HCT116 (cell line): Measurements from ENCODE around the gene GNPTG.

Source experiments
- CEBPB ChIP-seq: IDR thresholded peaks from 2 replicates; pipeline ENCODE4 v1.6.1; 2012; ENCODE audit warnings: low read depth
- RAD21 ChIP-seq: IDR thresholded peaks from 2 replicates; pipeline ENCODE4 v1.6.1; 2012; ENCODE audit warnings: low read depth, mild to moderate bottlenecking
- SIN3A ChIP-seq: IDR thresholded peaks from 2 replicates; pipeline ENCODE4 v1.6.1; 2012; ENCODE audit warnings: low read depth
- TF ChIP-seq, protein P1 (sequence below), 3 experiments: fragments of 200-600 bp in 1 of 3; sonication (generic) in 1 of 3; IDR thresholded peaks in 2 of 3; conservative IDR thresholded peaks in 1 of 3; 2 replicates each; pipeline ENCODE4 v1.5.1; 2012 to 2017; ENCODE audit warnings: low read depth in 2 of 3, low read length in 2 of 3, antibody characterized with exemption in 1 of 3, borderline replicate concordance in 1 of 3, control low read depth in 1 of 3, mild to moderate bottlenecking in 1 of 3, mixed read lengths in 1 of 3, mixed run types in 1 of 3, moderate library complexity in 1 of 3; ENCODE audit not compliant: insufficient read depth in 1 of 3
- TF ChIP-seq, protein P2 (sequence below): IDR thresholded peaks from 2 replicates; pipeline ENCODE4 v1.6.1; 2012

DNA sequence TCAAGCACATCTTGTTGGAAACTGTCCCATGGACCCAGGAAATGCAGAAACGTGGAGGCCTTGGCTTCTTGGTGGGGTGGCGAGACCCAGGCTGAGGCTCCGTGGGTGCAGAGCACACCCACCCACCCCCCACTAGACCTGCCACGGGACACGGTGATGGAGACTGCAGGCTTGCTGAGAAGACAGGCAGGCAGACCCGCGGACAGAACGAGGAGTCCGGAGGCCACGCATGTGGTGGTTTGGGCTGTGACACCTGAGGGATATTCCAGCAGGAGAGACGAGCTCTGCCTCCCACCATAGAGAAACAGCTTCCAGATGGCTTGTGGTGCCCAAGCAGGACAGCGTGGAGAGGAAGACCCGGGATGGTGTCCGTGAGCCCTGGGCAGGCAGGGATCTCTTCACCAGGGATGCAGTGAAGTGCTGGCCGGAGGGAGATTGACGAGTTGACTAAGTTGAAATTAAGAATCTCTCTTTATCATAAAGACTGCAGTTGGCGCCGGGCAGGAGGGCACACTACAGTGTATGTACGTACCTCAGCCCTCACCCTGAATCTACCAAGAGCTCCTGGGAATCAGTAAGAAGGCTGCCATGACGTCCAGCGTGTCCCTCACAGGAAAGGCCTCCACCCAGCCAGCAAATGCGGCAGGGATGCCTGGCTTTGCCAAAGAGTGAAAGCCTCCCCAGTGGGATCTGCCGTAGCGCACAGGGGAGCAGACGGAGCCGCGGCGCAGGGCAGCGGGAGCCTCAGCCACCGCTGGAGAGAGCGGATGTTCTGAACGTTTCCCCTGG is 34.1 kb upstream of the GNPTG start:
- TF ChIP-seq SIN3A (no peak), RAD21 (no peak), CEBPB (no peak)
- TF ChIP-seq, protein P1, sequence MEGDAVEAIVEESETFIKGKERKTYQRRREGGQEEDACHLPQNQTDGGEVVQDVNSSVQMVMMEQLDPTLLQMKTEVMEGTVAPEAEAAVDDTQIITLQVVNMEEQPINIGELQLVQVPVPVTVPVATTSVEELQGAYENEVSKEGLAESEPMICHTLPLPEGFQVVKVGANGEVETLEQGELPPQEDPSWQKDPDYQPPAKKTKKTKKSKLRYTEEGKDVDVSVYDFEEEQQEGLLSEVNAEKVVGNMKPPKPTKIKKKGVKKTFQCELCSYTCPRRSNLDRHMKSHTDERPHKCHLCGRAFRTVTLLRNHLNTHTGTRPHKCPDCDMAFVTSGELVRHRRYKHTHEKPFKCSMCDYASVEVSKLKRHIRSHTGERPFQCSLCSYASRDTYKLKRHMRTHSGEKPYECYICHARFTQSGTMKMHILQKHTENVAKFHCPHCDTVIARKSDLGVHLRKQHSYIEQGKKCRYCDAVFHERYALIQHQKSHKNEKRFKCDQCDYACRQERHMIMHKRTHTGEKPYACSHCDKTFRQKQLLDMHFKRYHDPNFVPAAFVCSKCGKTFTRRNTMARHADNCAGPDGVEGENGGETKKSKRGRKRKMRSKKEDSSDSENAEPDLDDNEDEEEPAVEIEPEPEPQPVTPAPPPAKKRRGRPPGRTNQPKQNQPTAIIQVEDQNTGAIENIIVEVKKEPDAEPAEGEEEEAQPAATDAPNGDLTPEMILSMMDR (IDR thresholded peaks at IDR 0.05 in 2 of 3, conservative IDR thresholded peaks at IDR 0.05 in 1 of 3; ENCODE audit: borderline replicate concordance in 1 of 3, insufficient read depth in 1 of 3, low read depth in 2 of 3, low read length in 2 of 3): no peak
- TF ChIP-seq, protein P2, sequence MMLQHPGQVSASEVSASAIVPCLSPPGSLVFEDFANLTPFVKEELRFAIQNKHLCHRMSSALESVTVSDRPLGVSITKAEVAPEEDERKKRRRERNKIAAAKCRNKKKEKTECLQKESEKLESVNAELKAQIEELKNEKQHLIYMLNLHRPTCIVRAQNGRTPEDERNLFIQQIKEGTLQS: no peak
